Panc1 (cell line): ENCODE measurements around the gene MLEC. TPM values are rescaled to one million over a fixed set of nuclear protein-coding genes. Genes with fewer than 3 reads are reported as not detected.

ENCODE experiments used
- ATAC-seq: fragments of 200-7000 bp; cut with Tn5 transposase; 2 replicates; pipeline ENCODE4 v1.9.1; 2020; ENCODE audit warnings: mild to moderate bottlenecking, moderate library complexity
- BruUV-seq: library from RNA; stranded (reverse); fragments of 400-500 nt; replicated peaks from 2 replicates; lab custom pipeline; 2021; lab: Mats Ljungman, UMichigan
- CTCF ChIA-PET: fragments of 300-600 bp; sonication (Branson Sonifier 250); formaldehyde crosslinking; loops from one replicate; lab custom pipeline; 2022; ENCODE audit warnings: antibody characterized with exemption; lab: Charles Lee
- POLR2A ChIA-PET: fragments of 300-600 bp; sonication (Branson Sonifier 250); formaldehyde crosslinking; loops from one replicate; lab custom pipeline; 2022; ENCODE audit warnings: antibody characterized with exemption; lab: Charles Lee
- DNase-seq: peaks from one replicate; pipeline ENCODE4 v3.0.0-alpha.2; 2010; ENCODE audit warnings: low read depth, low spot score
- H3K27ac ChIP-seq: 2 replicates; pipeline ENCODE4 v1.5.1; 2011; ENCODE audit warnings: mild to moderate bottlenecking, low read length, inconsistent platforms
- H3K27me3 ChIP-seq: fragments of 200-500 bp; sonication (Bioruptor generic); 2 replicates; pipeline ENCODE4 v1.6.0; 2014; ENCODE audit warnings: low read length, inconsistent platforms; ENCODE audit not compliant: control insufficient read depth, insufficient read depth
- H3K36me3 ChIP-seq: fragments of 200-500 bp; sonication (Bioruptor generic); 2 replicates; pipeline ENCODE4 v1.5.1; 2014; ENCODE audit warnings: inconsistent platforms, mild to moderate bottlenecking, low read length, moderate library complexity; ENCODE audit not compliant: control insufficient read depth, insufficient read depth
- H3K4me1 ChIP-seq: 2 replicates; pipeline ENCODE4 v1.5.1; 2011; ENCODE audit warnings: inconsistent platforms, mild to moderate bottlenecking, low read length, moderate library complexity; ENCODE audit not compliant: control insufficient read depth, insufficient read depth
- H3K4me3 ChIP-seq, 2 experiments: 2 replicates each; pipeline ENCODE4 v1.5.1; 2011 to 2012; ENCODE audit warnings: low read depth in 2 of 2, low read length in 2 of 2, mild to moderate bottlenecking in 2 of 2, inconsistent platforms in 1 of 2, moderate library complexity in 1 of 2
- H3K9me3 ChIP-seq: fragments of 200-500 bp; sonication (Bioruptor generic); 2 replicates; pipeline ENCODE4 v1.5.1; 2014; ENCODE audit warnings: low read depth, mild to moderate bottlenecking, inconsistent platforms, low read length, moderate library complexity; ENCODE audit not compliant: control insufficient read depth, insufficient read depth
- CTCF ChIP-seq: fragments of 450-650 bp; IDR thresholded peaks from 2 replicates; pipeline ENCODE4 v1.5.1; 2017; ENCODE audit warnings: mild to moderate bottlenecking
- POLR2AphosphoS5 ChIP-seq: IDR thresholded peaks from 2 replicates; pipeline ENCODE4 v1.6.1; 2012; ENCODE audit warnings: mild to moderate bottlenecking, low read depth, low read length, moderate library complexity
- REST ChIP-seq, 2 experiments: IDR thresholded peaks; 2 replicates each; pipeline ENCODE4 v1.6.1; 2011 to 2012; ENCODE audit warnings: low read depth in 2 of 2, control low read depth in 1 of 2, low read length in 1 of 2, mild to moderate bottlenecking in 1 of 2, moderate library complexity in 1 of 2; ENCODE audit not compliant: insufficient read depth in 1 of 2
- SIN3A ChIP-seq: IDR thresholded peaks from 2 replicates; pipeline ENCODE4 v1.6.1; 2012; ENCODE audit warnings: low read depth, mild to moderate bottlenecking, low read length, moderate library complexity, borderline replicate concordance; ENCODE audit not compliant: insufficient read depth
- TCF7L2 ChIP-seq: IDR thresholded peaks from 2 replicates; pipeline ENCODE4 v1.6.1; 2011; ENCODE audit warnings: mild to moderate bottlenecking, low read depth, low read length, inconsistent platforms
- in situ Hi-C: cut with HindIII; loops from 2 replicates; pipeline ENCODE4 v1.10.0; 2016; ENCODE audit warnings: low sequenced_read_pairs, low pct_unique_long_range_greater_than_20kb
- intact Hi-C: fragments of 100-400 bp; cut with micrococcal nuclease; formaldehyde crosslinking; loops from one replicate; pipeline ENCODE4 v1.10.0; 2022; ENCODE audit not compliant: unreplicated experiment
- total RNA-seq: library from RNA; stranded (reverse); gene quantifications from one replicate; pipeline ENCODE4 v1.2.1, GENCODE V29; 2021; ENCODE audit not compliant: unreplicated experiment

MLEC gene
- total RNA-seq, 1 experiment from 2014 or later = 171 TPM

- H3K36me3 ChIP-seq = peaks cover 17% of the 10 kb centered on the region
- intact Hi-C loops = no loop called here
Measured at GRCh38 chr12:120720234-120720986, 33.5 kb downstream of the MLEC start.

More at GRCh38 chr12:120720234-120720986, 33.5 kb downstream of the MLEC start:
- ATAC-seq = no peak
- ChIA-PET POLR2A (interaction anchor here (0.6 kb wide), 1 partner anchor 38 kb away, joined by 7 read pairs; no protein-coding TSS in a partner anchor), CTCF (interaction anchor here (0.6 to 0.9 kb wide), 4 partner anchors 60 to 947 kb away, joined by 3 to 7 read pairs (median 3); no protein-coding TSS in a partner anchor)
- no peaks in the 10 kb centered on the region for H3K9me3 ChIP-seq
- peaks cover 5% of the 10 kb centered on the region for H3K4me1 ChIP-seq
- H3K4me3 ChIP-seq = no peak overlapping the region
- no peaks in the 10 kb centered on the region for H3K27me3 ChIP-seq
- H3K27ac ChIP-seq = no peak overlapping the region
- no TSS peak for BruUV-seq
- TF ChIP-seq CTCF = no peak
- no peak for TF ChIP-seq REST (IDR thresholded peaks at IDR 0.05; ENCODE audit: insufficient read depth in 1 of 2, low read depth in 2 of 2, low read length in 1 of 2)
- no peak for TF ChIP-seq TCF7L2
- no peak for TF ChIP-seq POLR2AphosphoS5
- no peak for TF ChIP-seq SIN3A
- in situ Hi-C loops = no loop called here
- no peak for DNase-seq
